Measurements from ENCODE around the gene CTNND1.

DNA sequence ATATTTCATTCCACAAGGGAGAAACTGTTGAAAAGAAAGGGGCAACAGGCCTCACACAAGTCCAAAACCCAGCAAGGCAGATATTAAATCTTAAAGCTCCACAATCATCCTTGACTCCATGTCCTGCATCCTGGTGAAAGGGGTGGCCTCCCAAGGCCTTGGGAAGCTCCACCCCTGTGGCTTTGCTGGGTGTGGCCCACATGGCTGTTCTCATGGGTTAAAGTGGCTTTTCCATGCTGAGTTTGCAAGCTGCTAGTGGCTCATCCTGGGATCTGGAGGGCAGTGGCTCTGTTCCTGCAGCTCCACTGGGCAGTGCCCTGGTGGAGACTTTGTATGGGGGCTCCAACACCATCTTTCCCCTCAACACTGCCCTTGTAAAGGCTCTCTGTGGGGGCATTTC, 106.4 kb downstream of the CTNND1 start:
- TF ChIP-seq GATA2 (IDR thresholded peaks at IDR 0.05; ENCODE audit: low read depth, low read length) = no peak
- no peak for TF ChIP-seq GATA3 (IDR thresholded peaks at IDR 0.05; ENCODE audit: low read depth, low read length)

Data from SH-SY5Y (cell line).